Thymus (tissue), 11 donors: ENCODE measurements around the gene PSPC1. TPM values are rescaled to one million over a fixed set of nuclear protein-coding genes. Genes with fewer than 3 reads are reported as not detected.
A peak's percentile ranks its signal among the peaks of the same experiment; 100 is the strongest.
"Not testable (repeated sequence)": the region's sequence is repeated elsewhere in the genome, so short reads cannot be mapped to it uniquely, and the experiment has no call there.

ENCODE experiments used
- DNase-seq, 9 donors: peaks; one replicate each; pipeline ENCODE4 v3.0.0-alpha.2; 2013; ENCODE audit warnings: low spot score in 9 of 9, low read depth in 6 of 9, missing footprints in 1 of 9
- H3K27ac ChIP-seq, 2 donors: one replicate each; pipeline ENCODE4 v1.5.1; 2013; ENCODE audit warnings: control low read depth in 1 of 2, low read depth in 1 of 2, low read length in 1 of 2, mild to moderate bottlenecking in 1 of 2, moderate library complexity in 1 of 2
- H3K27me3 ChIP-seq, 2 donors: one replicate each; pipeline ENCODE4 v1.5.1; 2013; ENCODE audit warnings: low read length in 1 of 2; ENCODE audit not compliant: control insufficient read depth in 2 of 2, insufficient read depth in 1 of 2
- H3K36me3 ChIP-seq, 2 donors: one replicate each; pipeline ENCODE4 v1.5.1; 2013; ENCODE audit warnings: low read length in 1 of 2, mild to moderate bottlenecking in 1 of 2, moderate library complexity in 1 of 2; ENCODE audit not compliant: control insufficient read depth in 2 of 2, insufficient read depth in 2 of 2
- H3K4me1 ChIP-seq, 2 donors: one replicate each; pipeline ENCODE4 v1.5.1; 2013; ENCODE audit warnings: low read length in 2 of 2; ENCODE audit not compliant: control insufficient read depth in 2 of 2, insufficient read depth in 2 of 2
- H3K4me3 ChIP-seq, 2 donors: one replicate each; pipeline ENCODE4 v1.5.1; 2013; ENCODE audit warnings: low read length in 2 of 2, control low read depth in 1 of 2, mild to moderate bottlenecking in 1 of 2
- H3K9me3 ChIP-seq, 2 donors: one replicate each; pipeline ENCODE4 v1.5.1; 2013; ENCODE audit warnings: low read length in 1 of 2, mild to moderate bottlenecking in 1 of 2; ENCODE audit not compliant: control insufficient read depth in 2 of 2, insufficient read depth in 1 of 2
- WGBS: extraction: QIAGEN DNeasy Blood & Tissue Kit; methylation state at CpG from one replicate; pipeline ENCODE4 v1.1.7; 2013; 5-methylcytosine and 5-hydroxymethylcytosine counted together
- polyA plus RNA-seq: library from polyadenylated mRNA; stranded (reverse); fragments of 200-250 nt; gene quantifications from one replicate; pipeline ENCODE4 v1.2.3, GENCODE V29; 2013
- total RNA-seq: library from RNA; stranded (reverse); fragments of 120-200 nt; gene quantifications from one replicate; pipeline ENCODE4 v1.2.4, GENCODE V29; 2013
- donor health status: healthy.

Gene PSPC1
- total and polyA plus RNA-seq, 2 donors: 64.6 to 71.2 TPM

DNA sequence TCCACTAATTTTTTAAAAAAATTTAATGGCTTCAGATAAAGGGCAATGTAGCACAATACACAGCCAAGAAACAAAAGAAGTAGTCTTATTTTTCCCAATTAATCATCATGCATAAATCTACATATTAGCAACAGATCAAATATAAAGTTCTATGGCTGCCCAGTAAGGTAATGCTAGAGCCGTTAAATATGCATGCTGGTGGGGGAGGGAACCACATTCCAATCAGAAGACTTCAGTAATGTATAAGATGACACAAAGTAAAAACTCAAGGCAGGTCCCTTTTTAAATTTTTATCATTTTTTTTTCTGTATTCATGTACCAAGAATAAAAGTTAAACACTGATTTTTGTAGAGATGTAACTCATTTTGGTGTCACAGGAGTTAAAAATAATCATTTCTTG, 87.3 kb downstream of the PSPC1 start:
- H3K4me1 ChIP-seq: no peaks in the 10 kb centered on the region
- peaks cover 0 to 9% of the 10 kb centered on the region in 2 donors for H3K36me3 ChIP-seq
- no peak overlapping the region for H3K4me3 ChIP-seq
- H3K9me3 ChIP-seq: no peaks in the 10 kb centered on the region
- H3K27me3 ChIP-seq: no peaks in the 10 kb centered on the region
- H3K27ac ChIP-seq: no peak overlapping the region
- 90% methylated on average over 1 of the region's 1 CpG for WGBS
- no peak for DNase-seq

- not testable (repeated sequence) for H3K4me3 ChIP-seq, H3K36me3 ChIP-seq, H3K9me3 ChIP-seq, H3K27ac ChIP-seq, H3K4me1 ChIP-seq, DNase-seq, H3K27me3 ChIP-seq
- WGBS: 98% methylated on average over 8 of the region's 8 CpGs
These were observed 91.3 kb downstream of the PSPC1 start for GRCh38 chr13:19691447-19691846.

DNA sequence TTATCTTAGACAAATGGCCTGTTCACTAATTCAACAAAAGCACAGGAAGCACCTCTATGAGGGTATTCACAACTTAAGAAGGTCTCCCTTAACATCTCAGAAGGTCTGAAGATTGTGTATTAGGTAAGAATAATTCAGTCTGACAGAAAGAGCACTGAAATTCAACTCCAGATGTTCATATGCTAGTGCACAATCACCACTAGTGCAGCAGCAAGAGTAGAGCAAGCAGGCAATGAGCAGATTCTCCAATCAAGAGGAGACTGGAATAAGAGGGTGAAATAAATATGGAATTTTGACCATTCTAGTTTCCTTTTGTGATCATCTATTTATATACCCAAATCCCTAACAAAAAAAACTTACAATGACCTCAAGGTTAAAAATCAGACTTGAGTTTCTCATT, 97.3 kb downstream of the PSPC1 start:
- Histone ChIP-seq H3K4me3 (no peak overlapping the region), H3K9me3 (no peaks in the 10 kb centered on the region), H3K4me1 (peaks cover 8 to 10% of the 10 kb centered on the region in 2 donors), H3K36me3 (peaks cover 0 to 6% of the 10 kb centered on the region in 2 donors), H3K27ac (no peak overlapping the region), H3K27me3 (no peaks in the 10 kb centered on the region)
- DNase-seq: no peak

DNA sequence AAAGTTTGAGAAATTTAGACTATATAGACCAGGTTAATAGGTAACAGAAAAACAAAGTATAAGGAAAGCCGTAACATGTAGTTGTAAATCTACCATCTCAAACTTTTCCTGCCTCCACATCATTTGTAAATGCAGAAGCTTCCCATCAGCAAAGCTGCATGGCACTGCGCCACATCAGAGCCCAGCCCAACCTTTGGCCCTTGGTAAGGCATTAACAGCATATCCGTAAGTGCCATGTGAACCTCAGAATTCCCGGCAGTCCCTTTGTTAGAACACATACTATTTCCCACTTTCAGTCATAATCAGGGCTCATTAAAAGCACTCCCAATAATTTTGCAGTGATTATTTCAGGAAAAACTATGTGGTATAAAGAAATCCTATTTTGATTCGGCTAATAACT, 97.7 kb downstream of the PSPC1 start:
- peaks cover 8 to 10% of the 10 kb centered on the region in 2 donors for H3K4me1 ChIP-seq
- no peak overlapping the region for H3K27ac ChIP-seq
- DNase-seq: no peak
- H3K27me3 ChIP-seq: no peaks in the 10 kb centered on the region
- no peaks in the 10 kb centered on the region for H3K9me3 ChIP-seq
- no peak overlapping the region for H3K4me3 ChIP-seq
- H3K36me3 ChIP-seq: peaks cover 0 to 6% of the 10 kb centered on the region in 2 donors
- 66% methylated on average over 5 of the region's 5 CpGs for WGBS

- H3K9me3 ChIP-seq: no peaks in the 10 kb centered on the region
- 4% methylated on average over 2 of the region's 2 CpGs for WGBS
These were observed 101.2 kb downstream of the PSPC1 start for GRCh38 chr13:19681517-19681916.

GRCh38 chr13:19680751-19681150, 102.0 kb downstream of the PSPC1 start:
- Histone ChIP-seq H3K9me3 (no peaks in the 10 kb centered on the region), H3K27me3 (no peaks in the 10 kb centered on the region), H3K4me1 (peaks cover 8 to 10% of the 10 kb centered on the region in 2 donors), H3K4me3 (no peak overlapping the region), H3K27ac (no peak overlapping the region), H3K36me3 (peaks cover 10 to 16% of the 10 kb centered on the region in 2 donors)
- 98% methylated on average over 7 of the region's 7 CpGs for WGBS
- no peak for DNase-seq

More at GRCh38 chr13:19681517-19681916, 101.2 kb downstream of the PSPC1 start:
- no peaks in the 10 kb centered on the region for H3K27me3 ChIP-seq
- peaks cover 6 to 9% of the 10 kb centered on the region in 2 donors for H3K36me3 ChIP-seq
- no peak overlapping the region for H3K4me3 ChIP-seq
- peak in 7 of 9 donors; percentile 13 to 60 (median 27) for DNase-seq
- H3K27ac ChIP-seq: peak overlapping the region in 1 of 2 donors; percentile 51
- H3K4me1 ChIP-seq: peaks cover 8 to 10% of the 10 kb centered on the region in 2 donors

- Histone ChIP-seq H3K27ac (no peak overlapping the region), H3K9me3 (no peaks in the 10 kb centered on the region), H3K4me1 (no peaks in the 10 kb centered on the region), H3K27me3 (no peaks in the 10 kb centered on the region), H3K36me3 (peaks cover 37 to 56% of the 10 kb centered on the region in 2 donors), H3K4me3 (no peak overlapping the region)
- WGBS: 98% methylated on average over 3 of the region's 3 CpGs
- DNase-seq: no peak
These were observed 106.6 kb downstream of the PSPC1 start for GRCh38 chr13:19676168-19676567.

- H3K4me3 ChIP-seq: no peak overlapping the region
- peaks cover 40 to 66% of the 10 kb centered on the region in 2 donors for H3K36me3 ChIP-seq
- no peak for DNase-seq
- H3K4me1 ChIP-seq: no peaks in the 10 kb centered on the region
- WGBS: 97% methylated on average over 10 of the region's 10 CpGs
- no peak overlapping the region for H3K27ac ChIP-seq
- H3K9me3 ChIP-seq: no peaks in the 10 kb centered on the region
- no peaks in the 10 kb centered on the region for H3K27me3 ChIP-seq
These were observed 107.8 kb downstream of the PSPC1 start for GRCh38 chr13:19674898-19675297.

DNA sequence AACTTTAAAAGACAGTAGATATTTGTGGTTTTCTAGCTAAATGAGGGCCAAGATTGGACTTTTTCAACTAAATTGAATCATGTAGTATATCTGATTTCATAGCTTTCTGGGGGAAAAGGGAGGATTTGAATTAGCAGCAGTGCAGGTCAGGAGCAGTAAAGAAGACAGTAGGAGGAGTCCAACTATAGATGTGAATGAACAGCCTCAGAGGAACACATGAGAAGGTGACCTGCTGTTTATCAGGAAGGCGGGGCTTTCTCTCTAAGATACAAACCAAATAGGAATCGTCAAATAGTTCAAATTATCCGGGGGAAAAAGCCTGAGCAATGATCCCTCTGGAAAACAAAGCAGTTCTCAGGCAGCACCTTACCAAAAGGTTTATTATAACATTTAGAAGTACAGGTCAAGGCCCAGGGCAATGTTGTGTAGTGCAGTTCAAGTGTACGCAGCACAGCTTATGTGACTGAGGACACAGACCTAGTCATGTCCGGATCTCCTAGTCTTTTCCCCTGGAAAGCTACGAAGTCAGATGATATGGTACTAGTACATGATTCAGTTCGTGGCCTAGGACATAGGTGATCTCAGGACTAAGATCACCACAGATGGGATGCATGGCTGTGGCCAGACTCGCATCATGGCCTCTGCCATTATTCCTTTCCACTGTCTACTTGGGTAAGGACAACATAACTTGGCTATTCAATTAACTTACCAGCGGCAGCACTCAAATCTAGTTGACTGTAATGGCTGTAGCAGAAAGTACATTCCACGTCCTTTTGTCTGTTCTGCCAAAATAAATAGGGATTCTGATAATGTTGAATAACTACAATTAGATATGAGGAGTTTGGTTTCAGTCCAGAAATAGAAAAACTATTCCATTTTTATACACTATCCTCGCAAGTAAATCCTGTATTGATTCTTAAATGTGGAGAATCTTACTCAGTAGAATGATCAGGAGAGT, 109.0 kb downstream of the PSPC1 start:
- no peaks in the 10 kb centered on the region for H3K4me1 ChIP-seq
- DNase-seq: no peak
- no peak overlapping the region for H3K4me3 ChIP-seq
- no peaks in the 10 kb centered on the region for H3K9me3 ChIP-seq
- H3K27me3 ChIP-seq: no peaks in the 10 kb centered on the region
- WGBS: 98% methylated on average over 11 of the region's 11 CpGs
- H3K27ac ChIP-seq: no peak overlapping the region
- H3K36me3 ChIP-seq: peaks cover 48 to 75% of the 10 kb centered on the region in 2 donors
